M059J (cell line): ENCODE results near the gene HTR3E. TPM values are rescaled to one million over a fixed set of nuclear protein-coding genes. Genes with fewer than 3 reads are reported as not detected.
"Not testable (repeated sequence)": the region's sequence is repeated elsewhere in the genome, so short reads cannot be mapped to it uniquely, and the experiment has no call there.

ENCODE experiments used
- DNase-seq: peaks from one replicate; pipeline ENCODE4 v3.0.0-alpha.2; 2012; ENCODE audit warnings: low read depth
- total RNA-seq: library from RNA; depleted of rRNA; stranded (reverse); fragments of >200 nt; shearing (Covaris generic); gene quantifications from 2 replicates; pipeline ENCODE4 v1.2.3, GENCODE V29; 2014; rRNA removed

Gene HTR3E
- not detected in 2 replicates for total RNA-seq

- DNase-seq: peak; percentile 31
Measured at GRCh38 chr3:184096811-184097383, at the start of gene HTR3E. HTR3E (plus strand) TSS chr3:184097064; CDS start chr3:184097530, 466 bp downstream.

GRCh38 chr3:184050217-184050847, 46.5 kb upstream of the HTR3E start:
- no peak for DNase-seq

DNA sequence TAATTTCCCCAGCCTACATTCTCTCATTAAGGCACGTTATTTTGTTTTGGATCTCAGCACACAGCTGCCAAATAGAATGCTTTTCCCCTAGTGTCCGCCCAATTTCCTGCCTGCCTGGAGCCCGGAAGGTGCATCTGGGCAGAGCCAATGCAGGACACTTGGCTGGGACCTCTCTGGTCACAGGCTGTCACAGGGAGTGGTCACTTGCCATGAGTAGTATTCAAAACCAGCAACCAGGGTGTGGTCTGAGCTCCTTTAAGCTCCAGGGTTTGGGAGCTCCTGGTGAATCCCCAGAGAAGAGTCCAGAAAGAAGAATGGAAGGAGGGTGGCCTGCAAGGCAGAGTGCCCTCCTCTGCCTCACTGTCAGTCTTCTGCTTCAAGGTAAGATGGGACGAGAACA, 44.1 kb upstream of the HTR3E start, which contains the start of gene HTR3C:
Gene HTR3C (plus strand): TSS at position 281 of the 400 bp plus-strand sequence. CDS start 34 bp downstream, at position 315.
- no peak for DNase-seq

GRCh38 chr3:184058029-184058428, 38.8 kb upstream of the HTR3E start:
- DNase-seq: peak; percentile 76

DNA sequence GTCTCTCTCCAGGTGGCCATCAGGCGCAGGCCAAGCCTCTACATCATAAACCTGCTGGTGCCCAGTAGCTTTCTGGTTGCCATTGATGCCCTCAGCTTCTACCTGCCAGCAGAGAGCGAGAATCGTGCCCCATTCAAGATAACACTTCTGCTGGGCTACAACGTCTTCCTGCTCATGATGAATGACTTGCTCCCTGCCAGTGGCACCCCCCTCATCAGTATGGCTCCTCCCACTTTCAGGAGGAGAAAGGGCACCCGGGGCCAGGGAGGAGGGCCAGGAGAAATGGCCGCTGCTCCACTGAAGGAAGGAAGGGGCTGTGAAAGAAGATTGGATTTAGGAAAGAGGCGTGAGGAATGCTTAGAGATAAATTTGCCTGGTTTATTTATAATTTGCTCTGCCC, 37.4 kb upstream of the HTR3E start:
- DNase-seq: no peak

DNA sequence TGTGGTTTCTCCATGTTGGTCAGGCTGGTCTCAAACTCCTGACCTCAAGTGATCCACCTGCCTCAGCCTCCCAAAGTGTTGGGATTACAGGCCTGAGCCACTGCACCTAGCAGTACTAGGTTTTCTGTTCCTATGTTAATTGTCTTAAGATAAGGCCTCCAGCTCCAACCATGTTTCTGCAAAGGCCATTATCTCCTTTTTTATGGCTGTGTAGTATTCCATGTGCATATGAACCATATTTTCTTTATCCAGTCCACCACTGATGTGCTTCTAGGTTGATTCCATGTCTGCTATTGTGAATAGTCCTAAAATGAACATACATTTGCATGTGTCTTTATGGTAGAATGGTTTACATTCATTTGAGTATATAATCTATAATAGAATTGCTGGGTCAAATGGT, 34.2 kb upstream of the HTR3E start:
- no peak for DNase-seq

DNA sequence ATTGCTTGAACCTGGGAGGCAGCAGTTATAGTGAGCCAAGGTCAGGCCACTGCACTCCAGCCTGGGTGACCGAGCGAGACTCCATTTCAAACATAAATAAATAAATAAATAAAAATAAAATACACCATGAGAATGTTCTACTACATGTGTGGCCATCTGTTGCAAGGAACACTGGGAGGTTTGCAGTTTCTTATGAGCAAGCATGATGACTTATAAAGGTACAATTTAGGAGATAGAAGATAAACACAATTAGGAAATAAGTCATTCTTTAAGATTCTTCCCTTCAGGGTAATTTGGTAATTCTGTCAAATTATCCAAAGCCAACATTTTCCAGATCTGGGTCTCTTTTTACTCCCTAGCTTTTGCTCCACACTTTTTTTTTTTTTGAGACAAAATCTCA, 30.7 kb upstream of the HTR3E start:
- peak; percentile 66 for DNase-seq

- no peak for DNase-seq
Measured at GRCh38 chr3:184067573-184068055, 29.2 kb upstream of the HTR3E start.

DNA sequence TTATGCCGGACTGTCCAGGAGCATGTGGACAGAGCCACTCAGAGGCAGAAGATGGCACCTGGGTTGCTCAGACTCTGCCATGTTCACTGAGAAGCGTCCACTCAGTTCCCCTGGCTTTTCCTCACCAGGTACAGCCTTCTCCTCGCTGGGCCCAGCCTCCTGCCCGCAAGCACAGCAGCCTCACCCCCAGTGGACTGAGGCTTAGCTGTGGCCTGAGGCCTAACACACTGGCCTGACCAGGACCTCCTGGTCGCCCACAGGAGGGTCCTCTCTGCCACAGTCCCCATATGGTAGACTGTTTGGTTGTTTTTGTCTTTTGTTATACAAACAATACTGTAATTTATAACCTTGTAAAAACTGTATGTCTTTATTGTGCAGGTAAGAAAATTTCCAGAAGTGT, 28.5 kb upstream of the HTR3E start:
- DNase-seq: no peak

- not testable (repeated sequence) for DNase-seq
Measured at GRCh38 chr3:184071142-184071541, 25.7 kb upstream of the HTR3E start.

GRCh38 chr3:184073621-184074020, 23.2 kb upstream of the HTR3E start:
- no peak for DNase-seq

DNA sequence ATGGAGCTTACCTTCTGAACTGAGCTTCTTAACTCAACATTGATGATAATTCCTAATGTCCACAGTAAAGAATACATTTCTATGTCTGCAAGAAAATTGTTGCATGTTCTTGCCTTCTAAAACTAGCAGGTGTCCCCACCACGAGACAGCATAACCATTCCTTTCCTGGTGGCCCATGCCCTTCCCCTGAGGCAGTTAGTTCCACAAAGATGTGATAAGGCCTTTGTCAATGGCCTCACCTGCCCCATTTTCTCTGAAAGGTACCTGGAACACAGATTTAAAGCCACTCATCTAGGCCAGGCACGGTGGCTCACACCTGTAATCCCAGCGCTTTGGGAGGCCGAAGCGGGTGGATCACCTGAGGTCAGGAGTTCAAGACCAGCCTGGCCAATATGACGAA, 21.0 kb upstream of the HTR3E start:
- DNase-seq: no peak

GRCh38 chr3:184077881-184078280, 19.0 kb upstream of the HTR3E start:
- no peak for DNase-seq

- peak; percentile 53 for DNase-seq
Measured at GRCh38 chr3:184078851-184079250, 18.0 kb upstream of the HTR3E start.

- no peak for DNase-seq
Measured at GRCh38 chr3:184081116-184081830, 15.6 kb upstream of the HTR3E start.

- DNase-seq: no peak
Measured at GRCh38 chr3:184082034-184082433, 14.8 kb upstream of the HTR3E start.

GRCh38 chr3:184082465-184082864, 14.4 kb upstream of the HTR3E start:
- no peak for DNase-seq

- DNase-seq: peak; percentile 85
Measured at GRCh38 chr3:184085389-184085852, 11.4 kb upstream of the HTR3E start.

GRCh38 chr3:184092199-184092598, 4.7 kb upstream of the HTR3E start:
- DNase-seq: no peak

- no peak for DNase-seq
Measured at GRCh38 chr3:184097556-184097955, 692 bp downstream of the HTR3E start.

DNA sequence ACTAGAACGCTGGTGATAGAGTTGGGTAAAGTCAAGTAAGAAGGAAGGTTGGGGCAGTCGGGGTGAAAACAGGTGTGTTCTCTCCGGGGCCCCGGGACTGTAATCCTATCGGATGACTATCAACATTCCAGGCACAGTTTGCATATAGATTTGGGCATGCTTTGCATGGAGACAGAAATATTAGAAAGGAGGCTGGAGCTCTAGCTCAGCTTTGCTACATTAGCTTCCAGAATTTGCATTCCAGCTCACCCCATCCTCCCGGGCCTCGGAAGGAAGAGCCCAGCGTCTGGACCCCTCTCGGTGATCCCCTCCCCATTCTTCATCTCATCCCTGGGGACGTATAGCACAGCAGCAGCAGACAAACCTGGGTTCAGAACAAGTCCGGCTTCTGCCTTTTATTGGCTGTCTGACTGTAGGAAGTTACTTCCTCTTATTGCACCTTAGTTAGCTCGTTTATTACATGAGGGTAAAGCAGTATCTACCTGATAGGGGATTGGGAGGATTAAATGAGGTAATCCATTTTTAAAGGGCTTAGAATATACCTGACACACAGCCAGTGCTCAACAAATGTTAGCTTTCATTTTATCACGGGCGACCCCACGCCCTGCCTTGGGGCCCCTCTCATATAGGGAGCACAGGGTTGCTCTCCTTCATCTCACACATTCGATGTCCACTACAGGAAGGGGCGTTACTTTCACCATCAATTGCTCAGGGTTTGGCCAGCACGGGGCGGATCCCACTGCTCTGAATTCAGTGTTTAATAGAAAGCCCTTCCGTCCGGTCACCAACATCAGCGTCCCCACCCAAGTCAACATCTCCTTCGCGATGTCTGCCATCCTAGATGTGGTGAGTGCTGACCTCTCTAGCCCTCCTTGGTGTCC, 3.2 kb downstream of the HTR3E start:
- DNase-seq: no peak

GRCh38 chr3:184110316-184110725, 13.5 kb downstream of the HTR3E start:
- DNase-seq: peak; percentile 81
